NCI-H345 (cell line): ENCODE results near the gene MYLIP.

Experiments used
- DNase-seq: peaks from one replicate; lab custom pipeline; 2025; lab: John Stamatoyannopoulos, UW

Gene MYLIP

DNA sequence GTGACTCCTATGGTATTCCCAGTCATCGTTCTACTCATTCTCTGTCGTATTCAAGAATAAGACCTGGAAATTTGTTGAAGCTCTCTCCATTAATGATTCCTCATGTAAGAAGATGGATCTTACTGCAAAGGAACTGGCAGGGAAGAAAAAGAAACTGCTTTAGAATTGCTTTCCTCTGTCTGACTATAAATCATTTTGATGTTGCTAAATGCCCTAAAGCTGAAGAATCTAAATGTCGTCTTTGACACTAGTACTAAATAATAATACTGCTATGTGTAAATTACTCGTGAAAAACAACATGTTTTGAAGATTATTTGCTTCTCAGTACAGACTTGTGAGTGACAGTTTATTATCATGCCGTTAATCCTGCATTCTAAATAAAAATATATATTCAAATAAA, 20.5 kb upstream of the MYLIP start:
- no peak for DNase-seq

GRCh38 chr6:16108921-16109658, 19.8 kb upstream of the MYLIP start:
- no peak for DNase-seq

DNA sequence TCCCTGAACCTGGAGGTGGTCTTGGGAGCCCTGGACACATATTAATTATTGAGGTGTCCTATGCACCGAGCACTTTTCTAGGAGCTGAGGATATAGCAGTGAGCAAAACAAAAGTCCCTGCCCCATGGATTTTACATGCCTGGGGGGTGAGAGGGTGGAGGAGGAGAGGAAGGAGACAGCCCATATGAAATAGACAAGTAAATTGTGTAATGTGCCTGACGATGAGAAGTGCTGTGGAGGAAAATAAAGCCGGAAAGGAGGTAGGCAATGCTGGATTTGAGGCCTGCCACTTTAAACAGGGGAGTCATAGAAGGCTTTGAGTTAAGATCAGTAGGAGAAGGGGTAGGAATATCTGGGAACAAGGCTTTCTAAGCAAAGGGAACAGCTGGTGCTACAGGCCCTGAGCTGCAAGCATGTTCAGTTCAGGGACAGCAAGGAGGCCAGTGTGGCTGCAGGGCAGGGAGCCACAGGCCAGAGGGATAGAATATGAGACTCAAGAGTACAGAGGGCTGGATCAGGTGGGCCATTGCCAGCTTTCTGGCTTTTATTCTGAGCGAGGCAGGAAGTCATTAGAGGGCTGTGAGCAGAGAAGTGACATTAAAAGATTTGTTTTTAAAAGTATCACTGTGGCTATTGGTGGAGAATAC, 19.1 kb upstream of the MYLIP start:
- no peak for DNase-seq

- no peak for DNase-seq
These were observed 10.1 kb upstream of the MYLIP start for GRCh38 chr6:16118825-16119224.

DNA sequence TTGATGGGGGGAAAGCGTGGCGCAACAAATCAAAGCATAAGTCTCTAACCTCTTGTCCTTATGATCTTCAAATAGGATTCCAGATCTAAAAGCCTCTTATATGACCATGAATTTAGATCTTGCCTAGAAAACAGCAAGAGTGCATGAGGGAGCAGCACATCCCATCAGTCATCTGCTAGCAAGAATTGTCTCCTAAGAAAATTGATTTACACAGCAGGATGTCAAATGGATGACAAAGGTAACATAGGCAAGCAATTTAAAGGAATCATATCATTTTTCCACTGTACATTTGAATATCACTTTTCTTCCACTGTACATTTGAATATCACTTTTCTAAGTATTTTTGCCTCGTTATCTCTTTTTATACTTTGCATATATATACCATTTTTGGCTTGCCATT, 7.5 kb upstream of the MYLIP start:
- no peak for DNase-seq

- DNase-seq, result no peak
These were observed 6.7 kb upstream of the MYLIP start for GRCh38 chr6:16122197-16122596.

DNA sequence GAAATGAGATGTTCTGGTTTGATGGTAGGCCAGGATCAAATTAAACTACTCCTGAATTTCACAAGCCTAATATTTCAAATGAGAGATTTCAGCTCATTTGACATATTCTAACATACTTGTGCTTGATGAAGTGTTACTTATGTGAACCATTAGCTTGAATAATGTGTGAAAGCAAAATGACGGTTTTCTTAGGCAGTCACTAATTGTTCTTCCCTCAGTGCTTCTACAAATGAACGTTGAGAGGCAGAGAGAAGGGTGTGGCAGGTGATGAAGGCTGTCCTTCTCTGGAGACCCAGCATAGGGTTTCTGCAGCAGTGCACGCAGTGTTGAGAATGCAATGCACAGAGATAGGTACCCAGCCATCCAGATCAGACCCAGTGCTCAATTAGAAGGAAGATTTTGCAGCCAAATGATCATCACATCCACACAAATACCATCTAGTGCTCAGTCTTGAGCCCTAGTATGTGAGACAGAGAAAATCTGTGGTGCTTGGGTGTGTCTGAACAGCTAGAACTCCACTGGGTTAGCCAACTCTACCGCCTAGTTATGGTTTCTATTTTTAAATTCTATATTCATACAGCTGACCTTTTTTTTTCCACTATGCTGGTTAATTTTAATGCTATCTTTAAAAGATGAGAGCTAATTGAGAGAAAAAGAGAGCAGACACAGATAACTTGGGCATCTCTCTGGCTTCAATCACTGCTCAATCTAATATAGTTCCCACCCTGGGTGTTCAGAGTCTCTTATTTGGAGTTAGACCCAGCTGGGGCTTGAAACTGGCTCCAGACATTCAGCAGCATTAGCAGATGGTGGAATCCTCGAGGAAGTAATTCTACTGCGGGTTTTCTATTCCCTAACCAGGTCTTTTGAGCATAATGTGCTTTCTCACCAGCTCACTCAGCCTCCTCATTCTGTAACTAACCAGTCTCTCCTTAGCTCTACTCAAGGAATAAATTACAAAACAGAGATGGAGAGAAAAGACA, 4.4 kb upstream of the MYLIP start:
- no peak for DNase-seq

- DNase-seq, result no peak
These were observed 2.8 kb upstream of the MYLIP start for GRCh38 chr6:16126056-16126455.

DNA sequence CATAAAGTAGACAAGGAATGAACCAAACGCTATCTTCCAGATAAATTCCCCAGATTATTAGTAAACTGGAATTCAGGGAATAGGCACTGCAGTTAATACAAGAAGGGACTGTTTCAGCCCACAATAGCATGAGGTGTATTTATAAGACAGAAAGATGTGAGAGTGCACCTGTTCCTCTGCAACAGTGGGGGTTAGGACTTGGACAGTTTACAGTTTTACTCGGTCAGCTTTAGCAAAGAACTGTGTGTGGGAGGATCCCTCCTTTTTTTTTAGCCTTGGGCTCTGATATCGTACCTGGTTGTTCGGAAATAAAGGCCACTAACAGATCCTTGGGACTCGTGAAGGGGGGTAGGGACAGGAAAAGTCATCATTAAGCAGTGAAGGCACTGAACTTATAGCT, 2.0 kb upstream of the MYLIP start:
- no peak for DNase-seq

- DNase-seq, result no peak
These were observed 1.4 kb upstream of the MYLIP start for GRCh38 chr6:16127471-16127870.

DNA sequence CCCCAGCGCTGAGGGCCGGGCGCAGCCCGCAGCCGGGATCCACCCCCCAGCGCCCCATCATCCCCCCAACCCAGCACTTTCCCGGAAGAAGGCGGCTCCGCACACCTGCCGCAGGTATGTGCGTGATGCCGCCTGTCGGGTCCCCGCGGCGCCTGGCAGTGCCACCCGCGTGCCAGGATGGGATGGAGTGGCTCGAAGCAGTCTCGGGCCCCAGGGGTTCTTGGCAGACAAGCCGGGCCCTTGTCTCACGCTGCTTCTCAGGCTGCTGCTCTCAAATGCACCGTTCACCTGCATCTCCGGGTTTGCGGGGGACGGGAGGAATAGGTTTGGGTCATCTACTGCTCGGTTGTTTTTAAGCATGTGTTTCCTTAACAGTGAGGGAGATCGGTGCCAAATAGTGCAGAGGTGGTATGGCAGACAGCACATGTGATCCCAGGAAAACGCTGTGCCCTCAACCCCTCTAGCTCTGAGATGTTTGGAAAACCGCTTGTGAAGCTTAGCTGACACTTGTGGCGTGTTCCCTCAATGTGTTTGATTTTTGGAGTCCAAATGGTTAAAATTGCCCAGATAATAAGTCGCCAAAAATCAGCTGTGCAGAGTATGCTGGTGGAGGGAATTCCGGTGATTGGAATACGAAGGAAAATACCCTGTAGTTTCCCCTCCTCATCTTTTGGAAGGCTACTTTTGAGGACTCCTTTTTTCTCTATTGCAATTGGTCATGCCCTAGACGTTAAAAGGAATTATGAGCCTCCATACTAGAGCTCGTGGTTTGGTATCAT, 926 bp downstream of the MYLIP start:
- peak; percentile 13 for DNase-seq

DNA sequence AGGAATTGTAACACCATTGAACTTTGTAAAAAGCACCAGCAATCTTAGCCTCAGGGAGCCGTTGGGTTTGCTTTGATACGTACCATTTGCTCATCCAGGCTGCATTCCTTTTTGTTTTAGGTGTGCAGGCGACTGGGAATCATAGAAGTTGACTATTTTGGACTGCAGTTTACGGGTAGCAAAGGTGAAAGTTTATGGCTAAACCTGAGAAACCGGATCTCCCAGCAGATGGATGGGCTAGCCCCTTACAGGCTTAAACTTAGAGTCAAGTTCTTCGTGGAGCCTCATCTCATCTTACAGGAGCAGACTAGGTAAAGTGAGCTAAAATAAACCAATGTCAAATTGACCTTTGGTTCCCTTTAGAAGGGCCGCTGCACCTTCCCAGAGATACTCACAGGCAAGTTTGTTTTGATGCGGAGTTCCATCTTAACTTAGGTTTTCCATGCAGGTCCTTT, 1.6 kb downstream of the MYLIP start:
- no peak for DNase-seq

DNA sequence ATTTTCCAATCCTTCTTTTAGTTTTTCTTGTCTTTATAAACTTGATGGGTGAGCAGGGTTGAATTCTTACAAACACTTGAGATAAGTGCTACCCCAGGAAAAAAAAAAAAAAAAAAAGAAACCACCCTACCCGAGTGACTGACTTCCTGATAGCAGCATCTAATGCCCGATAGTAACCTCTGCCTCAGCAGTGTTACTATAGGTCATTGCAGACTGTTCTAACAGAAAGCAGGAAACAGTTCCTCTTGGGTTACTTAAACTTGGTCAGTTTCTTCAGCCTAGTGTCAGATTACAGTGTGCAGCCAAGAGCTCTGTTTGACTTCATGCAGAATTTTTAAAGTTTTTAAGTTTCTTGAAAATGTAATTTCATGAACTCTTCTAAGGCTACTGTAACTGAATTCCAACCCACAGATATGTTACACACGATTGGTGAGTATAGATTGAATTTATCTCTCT, 2.1 kb downstream of the MYLIP start:
- peak; percentile 1 for DNase-seq

DNA sequence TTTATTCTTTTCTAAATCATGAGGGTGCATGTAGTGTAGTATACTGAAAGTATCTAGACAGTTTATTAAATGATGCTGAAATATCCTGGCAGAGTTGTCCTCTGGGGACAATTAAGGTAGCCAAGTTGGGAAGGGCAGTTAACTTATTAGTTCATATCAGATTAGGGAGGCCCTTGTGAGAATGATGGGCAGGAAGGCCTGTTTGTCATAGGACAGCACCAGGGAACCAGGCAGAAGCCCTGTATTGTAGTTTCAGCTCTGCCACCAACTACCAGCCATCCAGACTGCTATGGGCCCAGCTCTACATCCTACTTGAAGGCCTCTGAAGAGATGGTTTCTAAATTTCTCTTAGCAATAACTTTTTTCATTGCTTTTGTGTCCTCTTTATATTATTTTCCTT, 4.0 kb downstream of the MYLIP start:
- DNase-seq, result no peak

DNA sequence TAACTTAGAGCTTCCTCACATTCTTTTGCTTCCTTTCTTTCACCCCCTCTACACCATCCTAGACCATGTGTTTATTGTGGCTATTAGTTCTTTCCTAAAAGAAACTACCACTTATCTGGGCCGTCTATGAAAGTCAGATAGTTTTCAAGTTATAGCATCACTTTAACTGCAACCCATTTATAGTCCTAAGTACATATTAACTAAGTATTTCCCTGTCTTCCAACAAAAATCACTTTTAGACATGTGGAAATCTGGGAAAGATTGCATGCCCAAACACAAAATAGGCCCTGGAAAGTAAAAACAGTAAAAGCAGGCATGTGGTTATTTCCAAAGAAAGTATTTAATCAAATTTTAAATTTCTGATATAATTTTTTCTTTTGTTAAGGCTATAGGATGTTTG, 5.5 kb downstream of the MYLIP start:
- no peak for DNase-seq

GRCh38 chr6:16135066-16135465, 6.2 kb downstream of the MYLIP start:
- DNase-seq, result no peak

DNA sequence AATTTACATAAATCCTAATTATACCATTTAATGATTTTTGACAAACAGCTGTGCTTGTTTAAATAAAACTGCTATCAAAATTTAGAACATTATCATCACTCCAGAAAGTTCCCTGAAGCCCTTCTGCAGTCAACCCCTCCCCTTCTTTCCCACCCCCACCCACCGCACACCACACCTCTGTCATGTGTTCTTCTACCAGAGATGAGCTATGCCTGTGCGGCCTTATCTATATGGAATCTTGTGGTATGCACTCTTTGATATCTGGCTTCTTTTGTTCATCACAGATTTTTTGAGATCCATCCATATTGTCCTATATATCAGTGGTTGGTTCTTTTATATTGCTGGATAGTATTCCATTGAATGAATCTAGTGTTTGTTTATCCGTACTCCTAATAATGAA, 7.2 kb downstream of the MYLIP start:
- no peak for DNase-seq

- no peak for DNase-seq
These were observed 8.0 kb downstream of the MYLIP start for GRCh38 chr6:16136621-16137450.

DNA sequence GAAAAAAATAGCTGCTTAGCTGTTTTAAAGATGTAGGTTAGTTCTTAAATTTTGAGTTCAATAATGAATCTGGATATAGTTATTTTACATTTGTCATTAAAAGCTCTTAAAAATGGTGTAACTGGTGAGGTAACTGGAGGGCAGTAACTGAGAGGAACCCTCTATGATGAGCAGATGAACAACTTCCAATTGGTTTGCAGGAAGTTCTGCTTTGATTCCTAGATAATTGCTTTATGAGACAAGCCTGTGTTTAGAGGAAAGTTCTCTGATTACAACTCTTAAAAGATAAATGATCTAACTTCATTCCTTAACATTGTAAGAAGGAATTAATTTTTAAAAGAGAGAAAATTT, 8.5 kb downstream of the MYLIP start:
- no peak for DNase-seq

DNA sequence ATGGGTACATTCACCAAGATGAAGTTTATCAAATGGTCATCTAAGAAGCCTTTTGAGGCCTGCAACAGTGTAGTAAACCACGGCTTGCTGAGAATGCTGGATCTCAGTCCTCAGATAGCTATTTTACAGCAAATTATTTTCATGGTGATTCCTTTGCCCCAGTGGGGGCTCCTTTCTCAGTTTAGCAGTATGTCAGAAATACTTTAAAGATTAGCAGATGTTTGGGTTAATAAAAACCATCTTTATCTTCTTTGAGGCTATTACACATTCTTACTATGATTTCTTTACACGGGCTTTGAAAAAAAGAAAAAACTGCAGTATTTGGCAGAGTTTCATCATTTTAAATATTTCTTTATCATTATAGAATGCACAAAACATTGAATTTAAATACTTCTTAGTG, 10.7 kb downstream of the MYLIP start:
- no peak for DNase-seq

GRCh38 chr6:16140607-16141006, 11.7 kb downstream of the MYLIP start:
- DNase-seq, result no peak
